ENCODE data around the gene PPM1H. TPM values are rescaled to one million over a fixed set of nuclear protein-coding genes. Genes with fewer than 3 reads are reported as not detected.

Gene PPM1H
- total RNA-seq, 1 donor, result 13.4 TPM

GRCh38 chr12:62779488-62779887 lies 155.5 kb downstream of the PPM1H start:
- no peaks in the 10 kb centered on the region for H3K79me2 ChIP-seq (ENCODE audit: insufficient read depth, low read length)
- no peak overlapping the region for H3K27ac ChIP-seq (ENCODE audit: low read depth, low read length)
- H2AFZ ChIP-seq (ENCODE audit: low read length), result no peak overlapping the region
- no peak for DNase-seq (ENCODE audit: insufficient read length, low spot score, missing footprints)
- no peak for TF ChIP-seq CTCF (IDR thresholded peaks at IDR 0.05; ENCODE audit: extremely low read depth, low read depth, low read length)
- H3K36me3 ChIP-seq (ENCODE audit: insufficient read depth, low read length), result no peaks in the 10 kb centered on the region
- no peak overlapping the region for H3K4me3 ChIP-seq (ENCODE audit: insufficient read depth, low read length)
- peaks cover 10% of the 10 kb centered on the region for H3K4me1 ChIP-seq (ENCODE audit: insufficient read depth, low read length)
- H3K4me2 ChIP-seq (ENCODE audit: insufficient read depth, low read length), result no peak overlapping the region
- H3K9me3 ChIP-seq (ENCODE audit: low read depth, low read length), result no peaks in the 10 kb centered on the region
- no peaks in the 10 kb centered on the region for H4K20me1 ChIP-seq (ENCODE audit: insufficient read depth, low read length)
- H3K27me3 ChIP-seq (ENCODE audit: insufficient read depth, low read length), result no peaks in the 10 kb centered on the region

GRCh38 chr12:62778187-62778586 lies 156.8 kb downstream of the PPM1H start:
- Histone ChIP-seq H3K4me3 (ENCODE audit: insufficient read depth, low read length) (no peak overlapping the region), H3K27ac (ENCODE audit: low read depth, low read length) (no peak overlapping the region), H3K27me3 (ENCODE audit: insufficient read depth, low read length) (no peaks in the 10 kb centered on the region), H4K20me1 (ENCODE audit: insufficient read depth, low read length) (no peaks in the 10 kb centered on the region), H3K79me2 (ENCODE audit: insufficient read depth, low read length) (no peaks in the 10 kb centered on the region), H3K4me1 (ENCODE audit: insufficient read depth, low read length) (no peaks in the 10 kb centered on the region), H3K4me2 (ENCODE audit: insufficient read depth, low read length) (no peak overlapping the region), H3K36me3 (ENCODE audit: insufficient read depth, low read length) (no peaks in the 10 kb centered on the region), H2AFZ (ENCODE audit: low read length) (no peak overlapping the region), H3K9me3 (ENCODE audit: low read depth, low read length) (no peaks in the 10 kb centered on the region)
- DNase-seq (ENCODE audit: insufficient read length, low spot score, missing footprints), result no peak
- TF ChIP-seq CTCF (IDR thresholded peaks at IDR 0.05; ENCODE audit: extremely low read depth, low read depth, low read length), result no peak

DNA sequence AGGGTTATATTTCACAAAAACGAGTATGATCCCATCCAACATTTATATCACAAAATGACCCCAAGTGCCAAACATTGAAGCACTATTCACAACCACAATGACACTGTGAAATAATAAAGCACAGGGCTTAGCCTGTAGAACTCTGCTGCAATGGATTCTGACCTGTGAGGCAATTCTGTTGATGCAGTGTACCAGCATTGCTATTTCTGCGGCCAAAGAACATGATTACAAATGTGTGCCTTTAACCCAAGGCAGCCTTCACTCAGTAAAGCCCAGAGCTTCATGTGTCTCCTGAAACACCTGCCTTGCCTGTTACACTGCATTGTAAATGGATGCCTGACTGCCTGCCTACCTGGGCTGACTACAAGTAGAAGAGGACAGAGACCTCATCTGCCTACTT lies 158.0 kb downstream of the PPM1H start:
- no peak for DNase-seq (ENCODE audit: insufficient read length, low spot score, missing footprints)
- Histone ChIP-seq H3K4me3 (ENCODE audit: insufficient read depth, low read length) (no peak overlapping the region), H3K4me2 (ENCODE audit: insufficient read depth, low read length) (no peak overlapping the region), H3K79me2 (ENCODE audit: insufficient read depth, low read length) (no peaks in the 10 kb centered on the region), H3K27me3 (ENCODE audit: insufficient read depth, low read length) (no peaks in the 10 kb centered on the region), H3K9me3 (ENCODE audit: low read depth, low read length) (no peaks in the 10 kb centered on the region), H3K36me3 (ENCODE audit: insufficient read depth, low read length) (no peaks in the 10 kb centered on the region), H4K20me1 (ENCODE audit: insufficient read depth, low read length) (no peaks in the 10 kb centered on the region), H3K27ac (ENCODE audit: low read depth, low read length) (no peak overlapping the region), H3K4me1 (ENCODE audit: insufficient read depth, low read length) (peaks cover 4% of the 10 kb centered on the region), H2AFZ (ENCODE audit: low read length) (no peak overlapping the region)
- no peak for TF ChIP-seq CTCF (IDR thresholded peaks at IDR 0.05; ENCODE audit: extremely low read depth, low read depth, low read length)

DNA sequence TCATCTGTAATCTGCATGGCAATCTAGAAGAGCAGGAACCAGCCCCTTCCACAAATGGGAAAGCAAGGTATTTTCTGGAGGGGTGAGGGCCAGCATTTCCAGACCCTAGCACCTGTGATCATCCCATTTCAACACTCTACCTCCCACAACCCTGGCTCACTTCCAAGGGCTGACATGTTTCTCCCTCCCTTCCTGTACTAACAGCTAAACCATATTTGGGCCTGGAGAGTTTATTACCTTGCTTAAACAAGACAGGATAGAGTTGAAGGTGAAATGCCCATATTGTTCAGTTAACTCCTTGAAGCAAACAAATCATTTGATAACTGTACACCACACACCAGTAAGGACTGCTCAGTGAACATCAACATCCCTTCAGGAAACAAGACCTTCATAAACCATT lies 158.4 kb downstream of the PPM1H start:
- no peak overlapping the region for H2AFZ ChIP-seq (ENCODE audit: low read length)
- no peaks in the 10 kb centered on the region for H3K79me2 ChIP-seq (ENCODE audit: insufficient read depth, low read length)
- no peaks in the 10 kb centered on the region for H4K20me1 ChIP-seq (ENCODE audit: insufficient read depth, low read length)
- H3K27ac ChIP-seq (ENCODE audit: low read depth, low read length), result no peak overlapping the region
- H3K4me1 ChIP-seq (ENCODE audit: insufficient read depth, low read length), result peaks cover 4% of the 10 kb centered on the region
- no peaks in the 10 kb centered on the region for H3K27me3 ChIP-seq (ENCODE audit: insufficient read depth, low read length)
- no peak for TF ChIP-seq CTCF (IDR thresholded peaks at IDR 0.05; ENCODE audit: extremely low read depth, low read depth, low read length)
- no peaks in the 10 kb centered on the region for H3K9me3 ChIP-seq (ENCODE audit: low read depth, low read length)
- no peaks in the 10 kb centered on the region for H3K36me3 ChIP-seq (ENCODE audit: insufficient read depth, low read length)
- DNase-seq (ENCODE audit: insufficient read length, low spot score, missing footprints), result no peak
- H3K4me2 ChIP-seq (ENCODE audit: insufficient read depth, low read length), result no peak overlapping the region
- no peak overlapping the region for H3K4me3 ChIP-seq (ENCODE audit: insufficient read depth, low read length)

Measured in osteoblast (primary cell).